ENCODE results near the gene TIMP3. TPM values are rescaled to one million over a fixed set of nuclear protein-coding genes. Genes with fewer than 3 reads are reported as not detected.

The TIMP3 gene
- total RNA-seq, 1 donor from 2014 or later, result 15.2 TPM

- H3K27me3 Mint-ChIP-seq (ENCODE audit: unreplicated experiment), result no peaks in the 10 kb centered on the region
- no peak for TF ChIP-seq CTCF (IDR thresholded peaks at IDR 0.05; ENCODE audit: partially characterized antibody, unreplicated experiment)
- no peak overlapping the region for H3K27ac Mint-ChIP-seq (ENCODE audit: unreplicated experiment)
- no peak for DNase-seq
- peaks cover 8% of the 10 kb centered on the region for H3K4me1 Mint-ChIP-seq (ENCODE audit: low read depth, unreplicated experiment)
- H3K4me3 Mint-ChIP-seq (ENCODE audit: unreplicated experiment), result no peak overlapping the region
- no peaks in the 10 kb centered on the region for H3K36me3 Mint-ChIP-seq (ENCODE audit: unreplicated experiment)
- H3K9me3 Mint-ChIP-seq (ENCODE audit: unreplicated experiment), result peaks cover 2% of the 10 kb centered on the region
Observed at GRCh38 chr22:32882360-32882755, 80.9 kb downstream of the TIMP3 start.

- no peak for TF ChIP-seq CTCF (IDR thresholded peaks at IDR 0.05; ENCODE audit: partially characterized antibody, unreplicated experiment)
- no peaks in the 10 kb centered on the region for H3K36me3 Mint-ChIP-seq (ENCODE audit: unreplicated experiment)
- H3K27ac Mint-ChIP-seq (ENCODE audit: unreplicated experiment), result no peak overlapping the region
- peaks cover 2% of the 10 kb centered on the region for H3K9me3 Mint-ChIP-seq (ENCODE audit: unreplicated experiment)
- DNase-seq, result no peak
- no peaks in the 10 kb centered on the region for H3K27me3 Mint-ChIP-seq (ENCODE audit: unreplicated experiment)
- H3K4me1 Mint-ChIP-seq (ENCODE audit: low read depth, unreplicated experiment), result peaks cover 8% of the 10 kb centered on the region
- no peak overlapping the region for H3K4me3 Mint-ChIP-seq (ENCODE audit: unreplicated experiment)
Observed at GRCh38 chr22:32882774-32883530, 81.4 kb downstream of the TIMP3 start.

- H3K9me3 Mint-ChIP-seq (ENCODE audit: unreplicated experiment), result no peaks in the 10 kb centered on the region
- no peak overlapping the region for H3K4me3 Mint-ChIP-seq (ENCODE audit: unreplicated experiment)
- no peaks in the 10 kb centered on the region for H3K4me1 Mint-ChIP-seq (ENCODE audit: low read depth, unreplicated experiment)
- no peak for DNase-seq
- TF ChIP-seq CTCF (IDR thresholded peaks at IDR 0.05; ENCODE audit: partially characterized antibody, unreplicated experiment), result no peak
- H3K36me3 Mint-ChIP-seq (ENCODE audit: unreplicated experiment), result no peaks in the 10 kb centered on the region
- no peak overlapping the region for H3K27ac Mint-ChIP-seq (ENCODE audit: unreplicated experiment)
- H3K27me3 Mint-ChIP-seq (ENCODE audit: unreplicated experiment), result no peaks in the 10 kb centered on the region
Observed at GRCh38 chr22:32887324-32887980, 85.9 kb downstream of the TIMP3 start.

- Mint-ChIP-seq H3K4me1 (ENCODE audit: low read depth, unreplicated experiment) (no peaks in the 10 kb centered on the region), H3K27ac (ENCODE audit: unreplicated experiment) (no peak overlapping the region), H3K27me3 (ENCODE audit: unreplicated experiment) (no peaks in the 10 kb centered on the region), H3K9me3 (ENCODE audit: unreplicated experiment) (no peaks in the 10 kb centered on the region), H3K36me3 (ENCODE audit: unreplicated experiment) (no peaks in the 10 kb centered on the region), H3K4me3 (ENCODE audit: unreplicated experiment) (no peak overlapping the region)
- no peak for DNase-seq
- no peak for TF ChIP-seq CTCF (IDR thresholded peaks at IDR 0.05; ENCODE audit: partially characterized antibody, unreplicated experiment)
Observed at GRCh38 chr22:32888976-32889375, 87.5 kb downstream of the TIMP3 start.

- H3K4me1 Mint-ChIP-seq (ENCODE audit: low read depth, unreplicated experiment), result no peaks in the 10 kb centered on the region
- H3K27ac Mint-ChIP-seq (ENCODE audit: unreplicated experiment), result no peak overlapping the region
- DNase-seq, result no peak
- H3K4me3 Mint-ChIP-seq (ENCODE audit: unreplicated experiment), result no peak overlapping the region
- no peak for TF ChIP-seq CTCF (IDR thresholded peaks at IDR 0.05; ENCODE audit: partially characterized antibody, unreplicated experiment)
- no peaks in the 10 kb centered on the region for H3K27me3 Mint-ChIP-seq (ENCODE audit: unreplicated experiment)
- H3K36me3 Mint-ChIP-seq (ENCODE audit: unreplicated experiment), result no peaks in the 10 kb centered on the region
- no peaks in the 10 kb centered on the region for H3K9me3 Mint-ChIP-seq (ENCODE audit: unreplicated experiment)
Observed at GRCh38 chr22:32896891-32897290, 95.4 kb downstream of the TIMP3 start.

Data from glutamatergic neuron (in vitro differentiated cells).